GM19372 (cell line): ENCODE data around the gene SCAMP2.
A peak's percentile ranks its signal among the peaks of the same experiment; 100 is the strongest.

ENCODE experiments used
- ATAC-seq: cut with Tn5 transposase; IDR thresholded peaks from one replicate; pipeline ENCODE4 v1.9.1; 2021; ENCODE audit warnings: mild to moderate bottlenecking, low read depth, moderate library complexity; ENCODE audit not compliant: unreplicated experiment

SCAMP2 gene

GRCh38 chr15:74800559-74801094, 72.5 kb downstream of the SCAMP2 start:
- ATAC-seq, result no peak

GRCh38 chr15:74799856-74800558, 73.2 kb downstream of the SCAMP2 start:
- no peak for ATAC-seq

GRCh38 chr15:74799255-74799855, 73.8 kb downstream of the SCAMP2 start:
- no peak for ATAC-seq

- ATAC-seq, result peak; percentile 52
Measured at GRCh38 chr15:74798388-74799254, 74.5 kb downstream of the SCAMP2 start.

- ATAC-seq, result no peak
Measured at GRCh38 chr15:74795966-74796625, 77.1 kb downstream of the SCAMP2 start.

- ATAC-seq, result no peak
Measured at GRCh38 chr15:74794970-74795349, 78.2 kb downstream of the SCAMP2 start.

GRCh38 chr15:74794248-74794969, 78.8 kb downstream of the SCAMP2 start:
- ATAC-seq, result no peak
